GM18519 (cell line): ENCODE measurements around the gene PRDM11.

Experiments
- ATAC-seq: cut with Tn5 transposase; IDR thresholded peaks from one replicate; pipeline ENCODE4 v1.9.1; 2021; ENCODE audit warnings: mild to moderate bottlenecking, moderate library complexity; ENCODE audit not compliant: unreplicated experiment, low FRiP score

Gene PRDM11

GRCh38 chr11:45254070-45254469 lies 107.6 kb downstream of the PRDM11 start:
- no peak for ATAC-seq

- no peak for ATAC-seq
Observed at GRCh38 chr11:45258982-45259530, 112.6 kb downstream of the PRDM11 start.

GRCh38 chr11:45259592-45259991 lies 113.2 kb downstream of the PRDM11 start:
- ATAC-seq, result no peak

GRCh38 chr11:45260071-45260470 lies 113.6 kb downstream of the PRDM11 start:
- ATAC-seq, result no peak

GRCh38 chr11:45262900-45263299 lies 116.5 kb downstream of the PRDM11 start:
- no peak for ATAC-seq

- ATAC-seq, result no peak
Observed at GRCh38 chr11:45263773-45264172, 117.3 kb downstream of the PRDM11 start.

GRCh38 chr11:45264839-45265515 lies 118.5 kb downstream of the PRDM11 start:
- no peak for ATAC-seq

- no peak for ATAC-seq
Observed at GRCh38 chr11:45265969-45266675, 119.7 kb downstream of the PRDM11 start.

GRCh38 chr11:45266676-45267020 lies 120.2 kb downstream of the PRDM11 start:
- no peak for ATAC-seq

GRCh38 chr11:45267052-45267451 lies 120.6 kb downstream of the PRDM11 start:
- ATAC-seq, result no peak

- no peak for ATAC-seq
Observed at GRCh38 chr11:45267652-45268299, 121.3 kb downstream of the PRDM11 start.

- ATAC-seq, result no peak
Observed at GRCh38 chr11:45269678-45270077, 123.2 kb downstream of the PRDM11 start.

- no peak for ATAC-seq
Observed at GRCh38 chr11:45270946-45271716, 124.7 kb downstream of the PRDM11 start.

- no peak for ATAC-seq
Observed at GRCh38 chr11:45272701-45273100, 126.3 kb downstream of the PRDM11 start.

- no peak for ATAC-seq
Observed at GRCh38 chr11:45273509-45273908, 127.1 kb downstream of the PRDM11 start.

- no peak for ATAC-seq
Observed at GRCh38 chr11:45274206-45274605, 127.8 kb downstream of the PRDM11 start.

GRCh38 chr11:45275828-45276227 lies 129.4 kb downstream of the PRDM11 start:
- ATAC-seq, result no peak

GRCh38 chr11:45278714-45279113 lies 132.3 kb downstream of the PRDM11 start:
- no peak for ATAC-seq

- ATAC-seq, result no peak
Observed at GRCh38 chr11:45279645-45280044, 133.2 kb downstream of the PRDM11 start.

- no peak for ATAC-seq
Observed at GRCh38 chr11:45280449-45280848, 134.0 kb downstream of the PRDM11 start.

- ATAC-seq, result no peak
Observed at GRCh38 chr11:45282081-45282480, 135.6 kb downstream of the PRDM11 start.
